ENCODE measurements around the gene NFYC.

Gene NFYC

GRCh38 chr1:40653851-40654537, 37.5 kb upstream of the NFYC start:
- no peak overlapping the region for H3K4me3 ChIP-seq (replicated peaks; ENCODE audit: low read depth, low read length)
- TF ChIP-seq CTCF (IDR thresholded peaks at IDR 0.05; ENCODE audit: insufficient read depth, low read length, poor library complexity, severe bottlenecking): no peak
- no peaks in the 10 kb centered on the region for H3K27me3 ChIP-seq (replicated peaks; ENCODE audit: control insufficient read depth, insufficient read depth, low read length)
- H3K36me3 ChIP-seq (ENCODE audit: control insufficient read depth, insufficient read depth, low read length): no peaks in the 10 kb centered on the region
- no peak for DNase-seq (ENCODE audit: extremely low read depth, insufficient read length)

GRCh38 chr1:40657046-40657445, 34.5 kb upstream of the NFYC start:
- Histone ChIP-seq H3K4me3 (replicated peaks; ENCODE audit: low read depth, low read length) (no peak overlapping the region), H3K36me3 (ENCODE audit: control insufficient read depth, insufficient read depth, low read length) (no peaks in the 10 kb centered on the region), H3K27me3 (replicated peaks; ENCODE audit: control insufficient read depth, insufficient read depth, low read length) (no peaks in the 10 kb centered on the region; the same call in 1 of the 2 replicates)
- TF ChIP-seq CTCF (IDR thresholded peaks at IDR 0.05; ENCODE audit: insufficient read depth, low read length, poor library complexity, severe bottlenecking): no peak
- no peak for DNase-seq (ENCODE audit: extremely low read depth, insufficient read length)

GRCh38 chr1:40658751-40659648, 32.5 kb upstream of the NFYC start:
- no peaks in the 10 kb centered on the region for H3K36me3 ChIP-seq (ENCODE audit: control insufficient read depth, insufficient read depth, low read length)
- no peak for DNase-seq (ENCODE audit: extremely low read depth, insufficient read length)
- no peaks in the 10 kb centered on the region; the same call in 1 of the 2 replicates for H3K27me3 ChIP-seq (replicated peaks; ENCODE audit: control insufficient read depth, insufficient read depth, low read length)
- no peak for TF ChIP-seq CTCF (IDR thresholded peaks at IDR 0.05; ENCODE audit: insufficient read depth, low read length, poor library complexity, severe bottlenecking)
- no peak overlapping the region for H3K4me3 ChIP-seq (replicated peaks; ENCODE audit: low read depth, low read length)

GRCh38 chr1:40659649-40659947, 31.9 kb upstream of the NFYC start:
- H3K4me3 ChIP-seq (replicated peaks; ENCODE audit: low read depth, low read length): no peak overlapping the region
- DNase-seq (ENCODE audit: extremely low read depth, insufficient read length): no peak
- H3K27me3 ChIP-seq (replicated peaks; ENCODE audit: control insufficient read depth, insufficient read depth, low read length): no peaks in the 10 kb centered on the region; the same call in 1 of the 2 replicates
- no peaks in the 10 kb centered on the region for H3K36me3 ChIP-seq (ENCODE audit: control insufficient read depth, insufficient read depth, low read length)
- no peak for TF ChIP-seq CTCF (IDR thresholded peaks at IDR 0.05; ENCODE audit: insufficient read depth, low read length, poor library complexity, severe bottlenecking)

GRCh38 chr1:40661678-40662077, 29.8 kb upstream of the NFYC start:
- no peak for DNase-seq (ENCODE audit: extremely low read depth, insufficient read length)
- Histone ChIP-seq H3K27me3 (replicated peaks; ENCODE audit: control insufficient read depth, insufficient read depth, low read length) (no peaks in the 10 kb centered on the region; the same call in none of the 2 replicates), H3K36me3 (ENCODE audit: control insufficient read depth, insufficient read depth, low read length) (no peaks in the 10 kb centered on the region), H3K4me3 (replicated peaks; ENCODE audit: low read depth, low read length) (no peak overlapping the region)
- TF ChIP-seq CTCF (IDR thresholded peaks at IDR 0.05; ENCODE audit: insufficient read depth, low read length, poor library complexity, severe bottlenecking): no peak
